Measurements from ENCODE around the gene PNPLA8.

PNPLA8 gene

DNA sequence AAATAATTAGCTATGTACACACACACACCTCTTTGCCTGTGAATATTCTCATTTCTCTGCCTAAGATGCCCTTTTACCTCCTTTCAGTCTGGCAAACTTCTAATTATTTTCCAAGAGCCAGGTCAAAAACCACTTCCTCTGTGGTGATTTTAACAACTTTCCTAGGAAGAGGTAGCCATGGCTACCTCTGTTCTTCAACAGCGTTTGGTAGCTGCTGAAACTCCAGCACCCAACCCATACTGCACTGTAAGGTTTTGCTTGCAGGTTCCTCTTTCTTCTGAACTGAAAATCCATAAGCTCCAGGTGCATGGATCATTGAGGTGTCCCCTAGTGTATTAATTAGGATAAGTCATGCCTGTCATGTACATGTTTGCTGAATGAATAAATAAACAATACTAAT is 95.3 kb downstream of the PNPLA8 start:
- H3K27ac ChIP-seq (ENCODE audit: low read length): no peak overlapping the region
- no peaks in the 10 kb centered on the region for H3K36me3 ChIP-seq (ENCODE audit: control insufficient read depth, low read depth, low read length)
- H3K4me3 ChIP-seq (ENCODE audit: low read length): no peak overlapping the region
- no peaks in the 10 kb centered on the region for H3K27me3 ChIP-seq (ENCODE audit: control insufficient read depth, insufficient read depth, low read length)
- H3K9ac ChIP-seq (ENCODE audit: low read length): no peak overlapping the region
- H3K4me1 ChIP-seq (ENCODE audit: control insufficient read depth, low read depth, low read length): no peaks in the 10 kb centered on the region
- H3K9me3 ChIP-seq (ENCODE audit: control insufficient read depth, low read depth, low read length): no peaks in the 10 kb centered on the region

DNA sequence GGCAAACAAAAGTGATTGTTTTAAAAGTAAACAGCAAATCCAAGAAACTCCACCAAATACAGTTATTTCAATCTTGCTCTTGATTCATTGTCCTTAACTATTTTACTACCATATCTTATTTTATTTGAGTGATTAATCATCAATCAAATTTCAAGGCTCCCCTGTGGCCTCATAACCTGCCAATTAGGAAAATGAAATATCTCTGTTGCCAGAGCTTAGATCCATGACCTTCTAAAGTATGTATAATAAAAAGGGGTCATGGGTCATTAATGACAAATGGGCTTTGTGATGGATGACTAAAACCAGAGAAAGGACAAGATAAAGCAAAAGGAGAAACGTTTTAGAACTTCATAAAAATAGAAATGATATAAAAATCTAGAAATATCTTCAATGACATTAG is 98.2 kb downstream of the PNPLA8 start:
- Histone ChIP-seq H3K4me1 (ENCODE audit: control insufficient read depth, low read depth, low read length) (no peaks in the 10 kb centered on the region), H3K36me3 (ENCODE audit: control insufficient read depth, low read depth, low read length) (no peaks in the 10 kb centered on the region), H3K9ac (ENCODE audit: low read length) (no peak overlapping the region), H3K9me3 (ENCODE audit: control insufficient read depth, low read depth, low read length) (no peaks in the 10 kb centered on the region), H3K4me3 (ENCODE audit: low read length) (no peak overlapping the region), H3K27ac (ENCODE audit: low read length) (no peak overlapping the region), H3K27me3 (ENCODE audit: control insufficient read depth, insufficient read depth, low read length) (no peaks in the 10 kb centered on the region)

DNA sequence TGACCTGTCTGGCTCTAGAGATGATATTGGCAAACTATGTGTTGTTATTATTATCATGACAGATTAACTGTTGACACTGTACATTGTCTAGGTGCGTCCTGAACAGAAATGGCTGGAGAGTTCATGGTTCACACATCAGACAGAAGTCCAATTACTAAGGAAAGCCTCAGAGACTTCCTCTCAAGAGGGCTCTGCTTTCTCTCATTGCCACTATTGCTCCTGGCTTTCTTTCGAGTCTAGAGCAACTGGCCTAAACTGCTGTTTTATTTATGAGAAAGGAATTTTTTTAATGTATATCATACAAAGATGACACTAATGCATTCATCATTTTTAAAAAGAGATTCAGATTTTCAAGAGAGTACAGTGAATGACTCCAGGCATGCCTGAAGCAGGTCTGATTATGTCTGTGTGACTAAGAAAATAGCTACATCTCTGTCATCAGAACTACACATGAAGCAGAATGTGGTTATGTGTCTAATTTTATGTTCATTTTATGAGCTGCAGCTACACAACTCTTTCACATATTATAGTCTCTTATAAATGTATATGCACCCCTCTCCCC is 100.1 kb downstream of the PNPLA8 start:
- H3K27me3 ChIP-seq (ENCODE audit: control insufficient read depth, insufficient read depth, low read length): no peaks in the 10 kb centered on the region

DNA sequence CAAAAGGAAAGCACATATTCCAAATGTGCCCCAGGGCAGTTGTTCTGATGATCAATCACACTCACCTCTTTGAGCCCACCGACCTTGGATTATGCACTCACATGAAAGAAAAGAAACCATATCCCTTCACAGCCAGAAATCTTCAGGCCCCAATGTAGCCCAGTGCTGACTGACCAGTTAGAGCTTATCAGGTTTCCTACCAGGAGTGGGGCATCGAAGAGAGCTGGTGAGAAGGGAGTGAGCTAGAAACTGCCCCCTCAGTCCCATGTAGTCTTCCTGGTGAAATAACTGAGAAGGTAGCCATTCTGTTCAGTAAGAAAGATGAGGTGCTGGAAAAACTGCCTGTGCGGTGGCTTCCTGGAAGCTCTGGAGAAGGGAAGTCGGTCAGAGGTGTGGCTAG is 101.9 kb downstream of the PNPLA8 start:
- H3K4me1 ChIP-seq (ENCODE audit: control insufficient read depth, low read depth, low read length): no peaks in the 10 kb centered on the region
- no peaks in the 10 kb centered on the region for H3K27me3 ChIP-seq (ENCODE audit: control insufficient read depth, insufficient read depth, low read length)
- H3K9me3 ChIP-seq (ENCODE audit: control insufficient read depth, low read depth, low read length): no peaks in the 10 kb centered on the region
- H3K27ac ChIP-seq (ENCODE audit: low read length): no peak overlapping the region
- no peak overlapping the region for H3K9ac ChIP-seq (ENCODE audit: low read length)
- no peaks in the 10 kb centered on the region for H3K36me3 ChIP-seq (ENCODE audit: control insufficient read depth, low read depth, low read length)
- no peak overlapping the region for H3K4me3 ChIP-seq (ENCODE audit: low read length)

More for the DNA sequence above, 100.1 kb downstream of the PNPLA8 start:
- no peaks in the 10 kb centered on the region for H3K4me1 ChIP-seq (ENCODE audit: control insufficient read depth, low read depth, low read length)
- no peak overlapping the region for H3K4me3 ChIP-seq (ENCODE audit: low read length)
- H3K27ac ChIP-seq (ENCODE audit: low read length): no peak overlapping the region
- H3K9me3 ChIP-seq (ENCODE audit: control insufficient read depth, low read depth, low read length): no peaks in the 10 kb centered on the region
- no peak overlapping the region for H3K9ac ChIP-seq (ENCODE audit: low read length)
- no peaks in the 10 kb centered on the region for H3K36me3 ChIP-seq (ENCODE audit: control insufficient read depth, low read depth, low read length)

DNA sequence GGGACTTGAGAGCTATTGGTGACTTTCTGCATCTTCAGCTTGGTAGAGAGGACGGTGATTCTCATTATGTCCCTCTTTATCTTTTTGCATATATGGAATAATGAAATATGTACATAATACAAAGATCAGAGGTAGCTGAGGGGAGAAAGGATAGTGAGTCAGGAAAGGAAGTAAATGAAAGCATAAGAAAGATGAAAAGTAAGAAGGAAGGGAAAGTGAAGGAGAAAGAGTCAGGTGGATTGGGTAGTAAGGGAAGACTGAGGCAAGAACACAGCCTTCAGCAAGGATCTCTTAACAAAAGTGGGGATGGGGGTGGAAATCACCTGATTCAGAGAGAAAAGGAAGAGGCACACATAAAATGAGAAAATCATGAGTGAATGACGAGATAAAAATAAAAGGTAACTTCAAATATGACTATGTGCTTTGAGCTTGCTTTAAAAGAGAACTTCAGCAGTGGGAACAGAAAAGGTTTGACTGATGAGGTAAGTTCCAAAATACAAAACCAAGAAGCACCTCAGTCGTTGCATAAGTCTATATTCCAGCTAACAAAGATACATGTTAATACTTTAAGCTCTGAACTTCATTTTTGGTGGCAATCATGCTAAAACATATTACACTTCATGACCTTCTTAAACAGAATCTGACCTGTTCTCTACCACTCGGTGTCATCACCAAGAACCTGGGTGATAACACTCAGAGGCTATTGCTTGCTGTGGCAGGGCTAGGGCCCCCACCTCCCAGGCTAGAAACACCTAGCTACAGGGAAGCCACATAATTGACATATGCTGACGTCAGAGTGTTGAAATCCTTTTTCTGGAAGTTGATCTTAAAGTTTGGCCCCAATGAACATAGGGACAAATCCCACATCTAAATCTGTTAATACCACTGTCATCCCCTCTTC is 102.6 kb downstream of the PNPLA8 start:
- no peaks in the 10 kb centered on the region for H3K4me1 ChIP-seq (ENCODE audit: control insufficient read depth, low read depth, low read length)
- H3K27ac ChIP-seq (ENCODE audit: low read length): no peak overlapping the region

DNA sequence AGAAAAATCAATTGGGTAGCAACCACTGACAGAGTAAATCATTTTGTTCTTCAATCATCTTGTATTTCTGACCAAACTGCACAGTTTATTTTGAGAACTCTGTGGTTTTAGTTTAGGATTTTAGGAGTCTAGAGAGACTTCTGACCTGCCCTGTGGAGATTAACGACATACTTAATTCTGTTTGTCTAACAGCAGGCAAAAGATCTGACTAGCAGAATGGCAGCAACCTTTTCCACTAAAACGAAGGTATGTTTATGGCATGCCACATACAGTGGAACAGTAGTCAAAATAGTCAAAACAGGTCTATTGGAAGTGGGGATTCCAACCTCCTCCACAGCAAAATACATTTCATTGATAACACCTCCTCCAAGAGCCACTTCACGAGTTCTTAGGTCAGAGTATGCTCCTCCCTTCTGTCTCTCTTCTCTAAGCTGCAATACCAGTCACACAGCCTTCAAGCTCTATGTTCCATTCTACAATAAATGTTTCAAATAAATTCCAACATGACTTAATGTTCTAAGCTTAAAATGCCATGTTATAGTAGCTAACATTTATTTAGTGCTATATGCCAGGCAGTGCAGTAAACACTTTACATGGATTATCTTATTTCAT is 104.1 kb downstream of the PNPLA8 start:
- H3K4me3 ChIP-seq (ENCODE audit: low read length): no peak overlapping the region
- H3K4me1 ChIP-seq (ENCODE audit: control insufficient read depth, low read depth, low read length): no peaks in the 10 kb centered on the region
- no peak overlapping the region for H3K27ac ChIP-seq (ENCODE audit: low read length)
- no peak overlapping the region for H3K9ac ChIP-seq (ENCODE audit: low read length)
- H3K36me3 ChIP-seq (ENCODE audit: control insufficient read depth, low read depth, low read length): no peaks in the 10 kb centered on the region
- H3K27me3 ChIP-seq (ENCODE audit: control insufficient read depth, insufficient read depth, low read length): no peaks in the 10 kb centered on the region
- no peaks in the 10 kb centered on the region for H3K9me3 ChIP-seq (ENCODE audit: control insufficient read depth, low read depth, low read length)

More for the DNA sequence above, 102.6 kb downstream of the PNPLA8 start:
- Histone ChIP-seq H3K4me3 (ENCODE audit: low read length) (no peak overlapping the region), H3K36me3 (ENCODE audit: control insufficient read depth, low read depth, low read length) (no peaks in the 10 kb centered on the region), H3K9ac (ENCODE audit: low read length) (no peak overlapping the region), H3K27me3 (ENCODE audit: control insufficient read depth, insufficient read depth, low read length) (no peaks in the 10 kb centered on the region), H3K9me3 (ENCODE audit: control insufficient read depth, low read depth, low read length) (no peaks in the 10 kb centered on the region)
